Vagina (tissue), 2 donors: ENCODE results near the gene HIPK2.

ENCODE experiments used
- POLR2A ChIP-seq, 2 donors: fragments of 450-650 bp; IDR thresholded peaks; one replicate each; pipeline ENCODE4 v1.6.1; 2017; ENCODE audit warnings: antibody characterized with exemption in 2 of 2, mild to moderate bottlenecking in 2 of 2, moderate library complexity in 2 of 2
- POLR2AphosphoS5 ChIP-seq, 2 donors: sonication (generic); formaldehyde crosslinking; IDR thresholded peaks; one replicate each; pipeline ENCODE4 v1.9.0; 2017; ENCODE audit warnings: antibody characterized with exemption in 2 of 2, mild to moderate bottlenecking in 2 of 2, low read depth in 1 of 2; ENCODE audit not compliant: insufficient read depth in 1 of 2
- TF ChIP-seq, protein P1 (sequence below), 3 experiments: fragments of 450-650 bp in 2 of 3; fragments of 200-600 bp in 1 of 3; sonication (generic) in 1 of 3; IDR thresholded peaks; one replicate each; pipeline ENCODE4 v1.5.1; 2017 to 2019; ENCODE audit warnings: antibody characterized with exemption in 3 of 3, mild to moderate bottlenecking in 2 of 3, moderate library complexity in 2 of 3

- TF ChIP-seq, protein P1, sequence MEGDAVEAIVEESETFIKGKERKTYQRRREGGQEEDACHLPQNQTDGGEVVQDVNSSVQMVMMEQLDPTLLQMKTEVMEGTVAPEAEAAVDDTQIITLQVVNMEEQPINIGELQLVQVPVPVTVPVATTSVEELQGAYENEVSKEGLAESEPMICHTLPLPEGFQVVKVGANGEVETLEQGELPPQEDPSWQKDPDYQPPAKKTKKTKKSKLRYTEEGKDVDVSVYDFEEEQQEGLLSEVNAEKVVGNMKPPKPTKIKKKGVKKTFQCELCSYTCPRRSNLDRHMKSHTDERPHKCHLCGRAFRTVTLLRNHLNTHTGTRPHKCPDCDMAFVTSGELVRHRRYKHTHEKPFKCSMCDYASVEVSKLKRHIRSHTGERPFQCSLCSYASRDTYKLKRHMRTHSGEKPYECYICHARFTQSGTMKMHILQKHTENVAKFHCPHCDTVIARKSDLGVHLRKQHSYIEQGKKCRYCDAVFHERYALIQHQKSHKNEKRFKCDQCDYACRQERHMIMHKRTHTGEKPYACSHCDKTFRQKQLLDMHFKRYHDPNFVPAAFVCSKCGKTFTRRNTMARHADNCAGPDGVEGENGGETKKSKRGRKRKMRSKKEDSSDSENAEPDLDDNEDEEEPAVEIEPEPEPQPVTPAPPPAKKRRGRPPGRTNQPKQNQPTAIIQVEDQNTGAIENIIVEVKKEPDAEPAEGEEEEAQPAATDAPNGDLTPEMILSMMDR (IDR thresholded peaks at IDR 0.05): no peak
- TF ChIP-seq POLR2A (IDR thresholded peaks at IDR 0.05) (no peak), POLR2AphosphoS5 (IDR thresholded peaks at IDR 0.05; ENCODE audit: insufficient read depth in 1 of 2, low read depth in 1 of 2) (no peak)
These were observed 146.9 kb downstream of the HIPK2 start for GRCh38 chr7:139630643-139631519.
